Measurements from ENCODE around the gene CRIM1.

DNA sequence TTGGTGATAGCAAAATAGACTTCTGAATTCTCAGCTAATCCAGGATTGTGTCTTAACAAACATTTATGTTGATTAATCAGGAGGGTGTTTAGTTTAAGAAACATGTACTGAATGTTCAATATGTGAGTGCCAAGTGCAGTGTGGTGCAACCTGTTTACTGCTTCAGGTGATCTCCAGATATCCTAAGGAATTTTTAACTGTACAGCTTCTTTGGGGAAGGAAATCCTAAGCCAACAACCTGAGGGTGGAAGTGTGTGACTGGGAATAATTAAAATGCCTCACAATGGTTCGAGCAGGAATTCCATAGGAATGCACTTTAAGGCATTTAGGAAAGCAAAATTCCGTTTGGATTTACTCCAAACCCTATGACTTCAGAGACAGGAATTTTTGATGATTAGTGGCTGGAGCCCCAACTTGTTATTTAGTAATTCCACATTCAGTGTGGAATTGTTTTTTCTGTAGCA is 16.4 kb downstream of the CRIM1 start:
- TF ChIP-seq EZH2phosphoT487 (IDR thresholded peaks at IDR 0.05; ENCODE audit: insufficient read depth, low read depth) (no peak), EZH2 (IDR thresholded peaks at IDR 0.05; ENCODE audit: insufficient read depth, poor library complexity, severe bottlenecking) (no peak)

Measured in GM23248 (cell line).